ENCODE data around the gene C17orf107.
A peak's percentile ranks its signal among the peaks of the same experiment; 100 is the strongest.

The C17orf107 gene

DNA sequence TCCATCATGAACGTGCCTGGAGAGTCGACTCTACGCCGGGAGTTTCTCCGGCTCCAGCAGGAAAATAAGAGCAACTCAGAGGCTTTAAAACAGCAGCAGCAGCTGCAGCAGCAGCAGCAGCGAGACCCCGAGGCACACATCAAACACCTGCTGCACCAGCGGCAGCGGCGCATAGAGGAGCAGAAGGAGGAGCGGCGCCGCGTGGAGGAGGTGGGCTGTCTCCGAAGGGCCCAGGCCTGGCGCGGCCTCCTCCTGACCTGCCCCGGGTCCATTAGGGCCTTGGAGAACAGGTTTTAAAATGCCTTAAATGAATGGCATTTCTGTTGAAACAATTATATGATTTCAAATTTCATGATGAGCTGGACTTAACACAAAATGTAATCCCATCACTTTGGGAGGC is 11.8 kb upstream of the C17orf107 start:
- no peak for DNase-seq (ENCODE audit: low spot score)
- Mint-ChIP-seq H3K36me3 (ENCODE audit: low read depth) (peaks cover 35% of the 10 kb centered on the region), H3K4me3 (no peak overlapping the region), H3K9me3 (no peaks in the 10 kb centered on the region), H3K4me1 (ENCODE audit: low read depth) (no peaks in the 10 kb centered on the region), H3K27ac (no peak overlapping the region), H3K27me3 (ENCODE audit: low read depth) (no peaks in the 10 kb centered on the region)

GRCh38 chr17:4891411-4892410 is 7.6 kb upstream of the C17orf107 start:
- H3K36me3 Mint-ChIP-seq (ENCODE audit: low read depth): peaks cover 33% of the 10 kb centered on the region
- no peak overlapping the region for H3K27ac Mint-ChIP-seq
- no peaks in the 10 kb centered on the region for H3K9me3 Mint-ChIP-seq
- H3K4me3 Mint-ChIP-seq: no peak overlapping the region
- no peaks in the 10 kb centered on the region for H3K27me3 Mint-ChIP-seq (ENCODE audit: low read depth)
- DNase-seq (ENCODE audit: low spot score): no peak
- H3K4me1 Mint-ChIP-seq (ENCODE audit: low read depth): no peaks in the 10 kb centered on the region

- H3K4me3 Mint-ChIP-seq: no peak overlapping the region
- no peaks in the 10 kb centered on the region for H3K27me3 Mint-ChIP-seq (ENCODE audit: low read depth)
- H3K9me3 Mint-ChIP-seq: no peaks in the 10 kb centered on the region
- no peak overlapping the region for H3K27ac Mint-ChIP-seq
- DNase-seq (ENCODE audit: low spot score): no peak
- no peaks in the 10 kb centered on the region for H3K4me1 Mint-ChIP-seq (ENCODE audit: low read depth)
- peaks cover 26% of the 10 kb centered on the region for H3K36me3 Mint-ChIP-seq (ENCODE audit: low read depth)
These were observed 6.7 kb upstream of the C17orf107 start for GRCh38 chr17:4892499-4893221.

DNA sequence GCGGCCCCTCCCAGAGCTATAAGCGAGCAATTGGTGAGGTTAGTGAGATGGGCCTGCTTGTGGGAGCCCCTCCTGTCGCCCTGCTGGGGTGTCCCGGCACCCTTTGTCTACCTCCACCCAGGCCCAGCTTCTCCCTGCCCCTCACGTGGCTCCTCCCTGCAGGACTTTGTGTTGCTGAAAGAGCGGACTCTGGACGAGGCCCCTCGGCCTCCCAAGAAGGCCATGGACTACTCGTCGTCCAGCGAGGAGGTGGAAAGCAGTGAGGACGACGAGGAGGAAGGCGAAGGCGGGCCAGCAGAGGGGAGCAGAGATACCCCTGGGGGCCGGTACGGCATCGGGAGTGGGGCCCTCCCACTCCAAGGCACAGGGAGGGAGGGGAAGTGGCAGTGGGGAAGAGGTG is 6.1 kb upstream of the C17orf107 start:
- Mint-ChIP-seq H3K27ac (no peak overlapping the region), H3K36me3 (ENCODE audit: low read depth) (peaks cover 26% of the 10 kb centered on the region), H3K27me3 (ENCODE audit: low read depth) (no peaks in the 10 kb centered on the region), H3K9me3 (no peaks in the 10 kb centered on the region), H3K4me1 (ENCODE audit: low read depth) (no peaks in the 10 kb centered on the region), H3K4me3 (no peak overlapping the region)
- DNase-seq (ENCODE audit: low spot score): no peak

DNA sequence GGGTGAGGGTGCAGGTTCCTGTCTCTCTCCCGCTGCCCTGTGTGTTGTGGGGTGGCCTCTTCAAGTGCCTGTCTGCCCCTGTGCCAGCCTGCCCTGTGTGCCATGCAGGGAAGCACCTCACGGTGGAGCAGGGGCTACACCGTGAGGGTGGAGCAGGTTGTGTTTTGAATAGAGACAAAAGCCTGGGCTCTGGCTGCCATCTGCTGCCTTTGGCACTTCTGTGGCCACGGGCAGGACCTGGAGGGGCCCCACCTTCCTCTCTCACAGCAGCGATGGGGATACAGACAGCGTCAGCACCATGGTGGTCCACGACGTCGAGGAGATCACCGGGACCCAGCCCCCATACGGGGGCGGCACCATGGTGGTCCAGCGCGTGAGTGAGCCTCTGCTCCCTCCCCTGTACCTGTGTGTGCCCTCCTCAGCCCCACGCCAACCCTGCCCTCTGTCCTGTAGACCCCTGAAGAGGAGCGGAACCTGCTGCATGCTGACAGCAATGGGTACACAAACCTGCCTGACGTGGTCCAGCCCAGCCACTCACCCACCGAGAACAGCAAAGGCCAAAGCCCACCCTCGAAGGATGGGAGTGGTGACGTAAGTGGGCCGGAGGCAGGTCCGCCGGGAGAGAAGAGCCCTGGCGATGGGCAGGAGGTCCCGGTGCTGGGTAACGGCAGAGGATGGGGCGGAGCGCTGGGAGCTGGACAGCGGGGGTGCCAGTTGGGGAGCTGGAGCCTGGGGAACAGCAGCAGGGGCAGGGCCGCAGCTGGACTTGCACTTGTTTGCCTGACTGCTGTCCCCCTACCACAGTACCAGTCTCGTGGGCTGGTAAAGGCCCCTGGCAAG is 5.4 kb upstream of the C17orf107 start:
- H3K4me3 Mint-ChIP-seq: no peak overlapping the region
- H3K9me3 Mint-ChIP-seq: no peaks in the 10 kb centered on the region
- H3K4me1 Mint-ChIP-seq (ENCODE audit: low read depth): no peaks in the 10 kb centered on the region
- H3K27me3 Mint-ChIP-seq (ENCODE audit: low read depth): peaks cover 3% of the 10 kb centered on the region
- no peak overlapping the region for H3K27ac Mint-ChIP-seq
- H3K36me3 Mint-ChIP-seq (ENCODE audit: low read depth): peaks cover 26% of the 10 kb centered on the region
- no peak for DNase-seq (ENCODE audit: low spot score)

GRCh38 chr17:4895121-4895520 is 4.2 kb upstream of the C17orf107 start:
- Mint-ChIP-seq H3K36me3 (ENCODE audit: low read depth) (peaks cover 23% of the 10 kb centered on the region), H3K27me3 (ENCODE audit: low read depth) (peaks cover 3% of the 10 kb centered on the region), H3K9me3 (no peaks in the 10 kb centered on the region), H3K4me1 (ENCODE audit: low read depth) (peaks cover 6% of the 10 kb centered on the region), H3K4me3 (no peak overlapping the region), H3K27ac (no peak overlapping the region)
- DNase-seq (ENCODE audit: low spot score): no peak

DNA sequence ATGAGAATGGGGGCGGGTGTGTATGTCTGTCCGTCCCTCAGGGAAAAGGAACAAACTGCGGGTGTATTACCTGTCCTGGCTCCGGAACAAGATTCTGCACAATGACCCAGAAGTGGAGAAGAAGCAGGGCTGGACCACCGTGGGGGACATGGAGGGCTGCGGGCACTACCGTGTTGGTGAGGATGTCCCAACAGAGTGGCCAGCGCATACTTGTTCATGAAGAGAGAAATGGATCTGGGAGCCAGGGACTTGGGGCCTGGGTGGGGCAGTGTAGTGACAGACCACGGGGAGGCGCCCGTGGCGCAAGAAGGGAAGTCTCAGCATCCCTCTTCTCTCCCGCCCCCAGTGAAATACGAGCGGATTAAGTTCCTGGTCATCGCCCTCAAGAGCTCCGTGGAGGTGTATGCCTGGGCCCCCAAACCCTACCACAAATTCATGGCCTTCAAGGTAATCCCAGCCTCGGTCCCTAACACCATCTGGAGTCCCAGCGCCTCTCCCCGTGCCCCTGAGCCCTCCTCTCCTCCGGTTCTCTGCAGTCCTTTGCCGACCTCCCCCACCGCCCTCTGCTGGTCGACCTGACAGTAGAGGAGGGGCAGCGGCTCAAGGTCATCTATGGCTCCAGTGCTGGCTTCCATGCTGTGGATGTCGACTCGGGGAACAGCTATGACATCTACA is 3.5 kb upstream of the C17orf107 start:
- Mint-ChIP-seq H3K4me1 (ENCODE audit: low read depth) (peaks cover 8% of the 10 kb centered on the region), H3K27me3 (ENCODE audit: low read depth) (peaks cover 3% of the 10 kb centered on the region), H3K4me3 (no peak overlapping the region), H3K36me3 (ENCODE audit: low read depth) (peaks cover 16% of the 10 kb centered on the region), H3K27ac (no peak overlapping the region), H3K9me3 (no peaks in the 10 kb centered on the region)
- DNase-seq (ENCODE audit: low spot score): no peak

DNA sequence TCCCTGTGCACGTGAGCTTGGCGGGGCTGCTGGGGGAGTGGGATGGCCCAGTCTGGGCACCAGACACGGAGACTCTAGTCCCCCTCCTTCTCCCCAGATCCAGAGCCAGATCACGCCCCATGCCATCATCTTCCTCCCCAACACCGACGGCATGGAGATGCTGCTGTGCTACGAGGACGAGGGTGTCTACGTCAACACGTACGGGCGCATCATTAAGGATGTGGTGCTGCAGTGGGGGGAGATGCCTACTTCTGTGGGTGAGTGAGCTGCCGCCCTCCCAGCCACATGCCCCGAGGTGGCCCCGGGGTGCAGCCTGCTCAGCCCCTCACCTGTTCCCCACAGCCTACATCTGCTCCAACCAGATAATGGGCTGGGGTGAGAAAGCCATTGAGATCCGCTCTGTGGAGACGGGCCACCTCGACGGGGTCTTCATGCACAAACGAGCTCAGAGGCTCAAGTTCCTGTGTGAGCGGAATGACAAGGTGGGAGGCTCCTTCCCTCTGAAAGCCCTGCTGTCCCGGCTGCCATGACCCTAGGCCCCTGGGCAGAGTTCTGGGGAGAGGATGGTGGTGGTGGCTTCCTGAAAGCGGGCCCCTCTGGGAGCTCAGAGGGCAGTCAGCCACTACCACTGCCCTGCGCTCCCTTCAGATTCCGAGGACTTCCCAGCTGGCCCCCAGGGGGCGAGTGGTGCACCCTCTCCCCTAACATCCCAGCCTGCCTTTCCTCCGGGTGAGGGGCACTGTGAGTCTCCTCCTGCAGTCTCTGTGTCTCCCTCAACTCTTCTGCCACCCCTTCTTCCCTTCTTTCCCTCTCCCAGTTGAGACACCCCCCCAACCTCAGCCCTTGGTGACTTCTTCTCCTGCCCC is 2.8 kb upstream of the C17orf107 start:
- peaks cover 3% of the 10 kb centered on the region for H3K27me3 Mint-ChIP-seq (ENCODE audit: low read depth)
- peaks cover 9% of the 10 kb centered on the region for H3K4me1 Mint-ChIP-seq (ENCODE audit: low read depth)
- H3K9me3 Mint-ChIP-seq: no peaks in the 10 kb centered on the region
- DNase-seq (ENCODE audit: low spot score): no peak
- H3K36me3 Mint-ChIP-seq (ENCODE audit: low read depth): peaks cover 16% of the 10 kb centered on the region
- no peak overlapping the region for H3K4me3 Mint-ChIP-seq
- H3K27ac Mint-ChIP-seq: no peak overlapping the region

DNA sequence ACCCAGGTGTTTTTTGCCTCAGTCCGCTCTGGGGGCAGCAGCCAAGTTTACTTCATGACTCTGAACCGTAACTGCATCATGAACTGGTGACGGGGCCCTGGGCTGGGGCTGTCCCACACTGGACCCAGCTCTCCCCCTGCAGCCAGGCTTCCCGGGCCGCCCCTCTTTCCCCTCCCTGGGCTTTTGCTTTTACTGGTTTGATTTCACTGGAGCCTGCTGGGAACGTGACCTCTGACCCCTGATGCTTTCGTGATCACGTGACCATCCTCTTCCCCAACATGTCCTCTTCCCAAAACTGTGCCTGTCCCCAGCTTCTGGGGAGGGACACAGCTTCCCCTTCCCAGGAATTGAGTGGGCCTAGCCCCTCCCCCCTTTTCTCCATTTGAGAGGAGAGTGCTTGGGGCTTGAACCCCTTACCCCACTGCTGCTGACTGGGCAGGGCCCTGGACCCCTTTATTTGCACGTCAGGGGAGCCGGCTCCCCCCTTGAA is 2.1 kb upstream of the C17orf107 start:
- no peaks in the 10 kb centered on the region for H3K9me3 Mint-ChIP-seq
- H3K36me3 Mint-ChIP-seq (ENCODE audit: low read depth): peaks cover 16% of the 10 kb centered on the region
- H3K4me3 Mint-ChIP-seq: no peak overlapping the region
- peaks cover 10% of the 10 kb centered on the region for H3K4me1 Mint-ChIP-seq (ENCODE audit: low read depth)
- no peak for DNase-seq (ENCODE audit: low spot score)
- no peak overlapping the region for H3K27ac Mint-ChIP-seq
- peaks cover 3% of the 10 kb centered on the region for H3K27me3 Mint-ChIP-seq (ENCODE audit: low read depth)

DNA sequence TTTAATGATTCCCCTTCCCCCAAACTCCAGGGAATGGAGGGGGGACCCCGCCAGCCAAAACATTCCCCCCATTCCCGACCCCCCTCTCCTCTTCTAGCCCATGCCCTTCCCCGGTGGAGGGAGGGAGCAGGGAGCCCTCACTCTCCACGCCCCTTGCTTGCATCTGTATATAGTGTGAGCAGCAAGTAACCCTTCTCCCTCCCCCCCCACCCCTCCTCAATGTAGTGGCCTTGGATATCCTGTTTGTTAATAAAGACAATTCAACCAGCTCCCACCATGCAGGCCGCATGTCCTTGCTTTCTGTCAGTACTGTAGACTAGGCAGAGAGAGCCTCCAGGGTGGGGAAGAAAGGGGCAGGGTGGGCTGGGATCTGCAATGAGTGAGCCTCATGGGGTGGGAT is 1.6 kb upstream of the C17orf107 start:
- Mint-ChIP-seq H3K4me3 (no peak overlapping the region), H3K4me1 (ENCODE audit: low read depth) (peaks cover 15% of the 10 kb centered on the region), H3K9me3 (no peaks in the 10 kb centered on the region), H3K27ac (no peak overlapping the region), H3K27me3 (ENCODE audit: low read depth) (peaks cover 3% of the 10 kb centered on the region), H3K36me3 (ENCODE audit: low read depth) (peaks cover 14% of the 10 kb centered on the region)
- DNase-seq (ENCODE audit: low spot score): no peak

- Mint-ChIP-seq H3K27me3 (ENCODE audit: low read depth) (peaks cover 3% of the 10 kb centered on the region), H3K9me3 (no peaks in the 10 kb centered on the region), H3K4me1 (ENCODE audit: low read depth) (peaks cover 21% of the 10 kb centered on the region), H3K36me3 (ENCODE audit: low read depth) (peaks cover 14% of the 10 kb centered on the region), H3K27ac (peak overlapping the region; percentile 52), H3K4me3 (peak overlapping the region; percentile 69)
- no peak for DNase-seq (ENCODE audit: low spot score)
These were observed 985 bp upstream of the C17orf107 start for GRCh38 chr17:4898351-4898750.

DNA sequence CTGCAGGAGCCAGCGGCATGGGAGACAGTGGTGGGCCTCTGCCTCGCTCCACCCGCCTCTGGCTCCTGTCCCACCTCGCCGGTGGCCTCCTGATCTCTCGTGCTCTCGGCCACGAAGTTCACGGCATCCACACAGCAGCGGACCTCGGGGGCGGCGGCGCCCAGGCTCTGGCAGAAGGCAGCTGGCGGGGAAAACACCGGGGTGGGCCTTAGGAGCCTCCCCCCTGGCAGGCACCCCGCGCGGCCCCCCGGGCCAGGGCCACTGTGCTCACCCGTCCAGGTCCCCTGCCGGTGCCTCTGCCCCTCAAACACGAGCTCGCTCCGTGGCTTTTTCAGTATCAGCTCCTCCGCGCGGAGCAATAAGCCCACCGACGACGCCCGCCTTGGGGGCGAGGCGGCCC is 409 bp upstream of the C17orf107 start:
- Mint-ChIP-seq H3K4me3 (peak overlapping the region; percentile 87), H3K36me3 (ENCODE audit: low read depth) (peaks cover 14% of the 10 kb centered on the region), H3K27me3 (ENCODE audit: low read depth) (peaks cover 3% of the 10 kb centered on the region), H3K9me3 (no peaks in the 10 kb centered on the region), H3K27ac (no peak overlapping the region), H3K4me1 (ENCODE audit: low read depth) (peaks cover 24% of the 10 kb centered on the region)
- no peak for DNase-seq (ENCODE audit: low spot score)
